HEK293T (cell line): ENCODE data around the gene VAMP2.

Source experiments
- ARNT ChIP-seq: fragments of 450-650 bp; IDR thresholded peaks from 2 replicates; pipeline ENCODE4 v1.6.1; 2017; ENCODE audit warnings: mild to moderate bottlenecking
- FOXM1 ChIP-seq: fragments of 450-650 bp; IDR thresholded peaks from 2 replicates; pipeline ENCODE4 v1.6.1; 2017; ENCODE audit warnings: mild to moderate bottlenecking, borderline replicate concordance
- SP1 ChIP-seq: fragments of 450-650 bp; IDR thresholded peaks from 2 replicates; pipeline ENCODE4 v1.6.1; 2017
- TARDBP ChIP-seq: fragments of 450-650 bp; IDR thresholded peaks from 2 replicates; pipeline ENCODE4 v1.6.1; 2016

- TF ChIP-seq ARNT (no peak), SP1 (no peak), FOXM1 (no peak), TARDBP (no peak)
These were observed 8.1 kb downstream of the VAMP2 start for GRCh38 chr17:8154608-8155155.
